GM20000 (cell line): ENCODE data around the gene RASEF.
"Not testable (repeated sequence)": the region's sequence is repeated elsewhere in the genome, so short reads cannot be mapped to it uniquely, and the experiment has no call there.

Source experiments
- DNase-seq: peaks from one replicate; pipeline ENCODE4 v3.0.0; 2012; ENCODE audit warnings: low spot score
- CTCF ChIP-seq: IDR thresholded peaks from 2 replicates; pipeline ENCODE4 v1.5.1; 2012; ENCODE audit warnings: mild to moderate bottlenecking, control low read depth; ENCODE audit errors: extremely low read depth, missing control alignments

Gene RASEF

GRCh38 chr9:83081846-83082245 is 18.9 kb upstream of the RASEF start:
- no peak for TF ChIP-seq CTCF
- no peak for DNase-seq

GRCh38 chr9:83081010-83081409 is 18.1 kb upstream of the RASEF start:
- no peak for TF ChIP-seq CTCF
- no peak for DNase-seq

- DNase-seq: not testable (repeated sequence)
Measured at GRCh38 chr9:83075932-83076331, 13.0 kb upstream of the RASEF start.

GRCh38 chr9:83072498-83072897 is 9.6 kb upstream of the RASEF start:
- not testable (repeated sequence) for DNase-seq

GRCh38 chr9:83071626-83072025 is 8.7 kb upstream of the RASEF start:
- no peak for TF ChIP-seq CTCF
- DNase-seq: no peak

GRCh38 chr9:83070261-83070660 is 7.3 kb upstream of the RASEF start:
- no peak for TF ChIP-seq CTCF
- no peak for DNase-seq

GRCh38 chr9:83069651-83070050 is 6.7 kb upstream of the RASEF start:
- no peak for TF ChIP-seq CTCF

GRCh38 chr9:83068414-83068813 is 5.5 kb upstream of the RASEF start:
- no peak for TF ChIP-seq CTCF
- no peak for DNase-seq

More at GRCh38 chr9:83069651-83070050, 6.7 kb upstream of the RASEF start:
- DNase-seq: no peak

- DNase-seq: no peak
- no peak for TF ChIP-seq CTCF
Measured at GRCh38 chr9:83067579-83067978, 4.6 kb upstream of the RASEF start.
